DND-41 (cell line): ENCODE results near the gene TSN.

Experiments
- CTCF ChIP-seq: IDR thresholded peaks from 2 replicates; pipeline ENCODE4 v1.5.1; 2012; ENCODE audit warnings: borderline replicate concordance, low read length, moderate library complexity, mild to moderate bottlenecking; ENCODE audit not compliant: poor library complexity, severe bottlenecking; ENCODE audit errors: extremely low read depth
- EZH2 ChIP-seq: IDR thresholded peaks from 3 replicates; pipeline ENCODE4 v1.6.1; 2012; ENCODE audit warnings: borderline replicate concordance, low read depth, mild to moderate bottlenecking, moderate library complexity, low read length, inconsistent platforms; ENCODE audit not compliant: severe bottlenecking

- TF ChIP-seq CTCF: no peak
- no peak for TF ChIP-seq EZH2
These were observed 22.2 kb downstream of the TSN start for GRCh38 chr2:121777699-121778058.
